Non-pigmented ciliary epithelial cell (primary cell): ENCODE results near the gene HDAC11.
"Not testable (repeated sequence)": the region's sequence is repeated elsewhere in the genome, so short reads cannot be mapped to it uniquely, and the experiment has no call there.

Experiments
- DNase-seq: peaks from one replicate; pipeline ENCODE4 v3.0.0-alpha.2; 2010; ENCODE audit warnings: low read depth

The HDAC11 gene

GRCh38 chr3:13507570-13508339 is 27.6 kb downstream of the HDAC11 start:
- DNase-seq = no peak

DNA sequence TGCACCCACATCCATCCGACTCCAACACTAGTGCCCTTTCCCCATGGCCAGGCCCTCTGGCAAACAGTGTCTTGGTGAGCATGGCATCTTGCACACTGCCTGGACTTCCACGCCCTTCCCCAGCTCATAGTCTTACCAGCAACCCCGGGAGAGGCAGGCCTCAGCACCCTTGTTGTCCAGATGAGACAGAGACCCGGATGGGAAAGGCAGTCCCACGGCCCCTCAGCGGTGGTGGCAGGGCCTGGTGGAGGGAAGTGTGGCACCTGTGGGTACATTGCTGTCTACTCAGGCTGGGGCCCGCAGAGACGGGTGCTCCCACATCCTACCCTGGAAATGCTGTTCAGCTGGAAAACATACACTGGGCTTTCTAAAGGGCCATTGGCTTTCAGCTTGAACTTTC is 28.4 kb downstream of the HDAC11 start:
- DNase-seq = no peak

- no peak for DNase-seq
These were observed 29.1 kb downstream of the HDAC11 start for GRCh38 chr3:13509059-13509815.

DNA sequence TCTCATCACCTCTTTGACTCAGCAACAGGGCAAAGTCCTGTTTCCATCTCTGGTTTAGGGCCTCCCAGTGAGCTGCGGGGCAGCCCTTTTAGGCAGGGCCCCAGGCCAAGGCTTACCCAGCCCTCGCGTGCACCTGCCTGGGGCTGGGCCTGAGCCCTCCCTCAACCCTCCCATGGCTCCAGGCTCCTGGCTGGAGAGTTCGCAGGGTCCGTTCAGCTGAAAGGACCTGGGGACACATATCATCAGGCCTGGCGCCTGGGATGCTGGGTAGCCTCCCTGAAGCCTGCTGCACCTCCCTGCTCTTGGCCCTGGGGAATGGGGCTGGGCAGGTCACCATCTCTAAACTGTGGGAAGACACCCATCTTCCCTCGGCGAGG is 29.7 kb downstream of the HDAC11 start:
- no peak for DNase-seq

GRCh38 chr3:13512451-13512850 is 32.3 kb downstream of the HDAC11 start:
- DNase-seq = no peak

- no peak for DNase-seq
These were observed 33.2 kb downstream of the HDAC11 start for GRCh38 chr3:13513051-13513912.

GRCh38 chr3:13513913-13514517 is 33.9 kb downstream of the HDAC11 start:
- no peak for DNase-seq

GRCh38 chr3:13514639-13515435 is 34.7 kb downstream of the HDAC11 start:
- no peak for DNase-seq

GRCh38 chr3:13515786-13516759 is 36.0 kb downstream of the HDAC11 start:
- no peak for DNase-seq

- no peak for DNase-seq
These were observed 36.6 kb downstream of the HDAC11 start for GRCh38 chr3:13516760-13517135.

DNA sequence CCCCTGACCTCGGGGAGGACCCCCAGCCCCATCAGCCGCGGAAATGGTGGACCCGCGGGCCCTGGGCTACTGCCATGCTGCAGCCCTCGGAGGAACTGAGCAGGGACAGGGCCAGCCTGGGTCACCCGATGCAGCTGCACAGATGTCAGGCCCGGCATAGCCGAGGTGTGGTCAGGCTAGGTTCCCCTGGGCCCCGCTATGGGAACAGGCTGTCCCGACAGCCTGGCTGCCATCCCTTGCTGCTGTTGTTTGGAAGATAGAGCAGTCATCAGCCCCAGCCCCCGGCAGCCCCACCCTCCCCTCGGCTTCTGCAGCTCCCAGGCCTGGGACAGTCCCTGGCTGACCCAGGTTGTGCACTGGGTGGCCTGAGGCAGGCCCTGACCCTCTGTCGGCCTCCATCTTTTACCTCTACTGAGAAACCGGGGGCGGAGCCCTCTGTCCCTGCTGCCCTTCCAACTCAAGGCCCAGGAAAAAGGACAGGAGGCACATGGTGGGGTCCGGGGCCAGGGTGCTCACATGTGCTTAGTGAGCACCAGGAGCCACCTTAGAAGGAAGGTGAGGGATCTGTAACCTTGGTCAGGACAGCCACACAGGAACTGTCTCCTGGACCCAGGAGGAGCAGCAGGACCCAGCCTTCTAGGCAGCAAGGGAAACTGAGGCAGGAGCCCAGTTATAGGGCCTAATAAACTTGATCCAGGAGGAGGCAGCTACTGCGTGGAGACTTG is 37.3 kb downstream of the HDAC11 start:
- no peak for DNase-seq

- no peak for DNase-seq
These were observed 38.4 kb downstream of the HDAC11 start for GRCh38 chr3:13518516-13518953.

DNA sequence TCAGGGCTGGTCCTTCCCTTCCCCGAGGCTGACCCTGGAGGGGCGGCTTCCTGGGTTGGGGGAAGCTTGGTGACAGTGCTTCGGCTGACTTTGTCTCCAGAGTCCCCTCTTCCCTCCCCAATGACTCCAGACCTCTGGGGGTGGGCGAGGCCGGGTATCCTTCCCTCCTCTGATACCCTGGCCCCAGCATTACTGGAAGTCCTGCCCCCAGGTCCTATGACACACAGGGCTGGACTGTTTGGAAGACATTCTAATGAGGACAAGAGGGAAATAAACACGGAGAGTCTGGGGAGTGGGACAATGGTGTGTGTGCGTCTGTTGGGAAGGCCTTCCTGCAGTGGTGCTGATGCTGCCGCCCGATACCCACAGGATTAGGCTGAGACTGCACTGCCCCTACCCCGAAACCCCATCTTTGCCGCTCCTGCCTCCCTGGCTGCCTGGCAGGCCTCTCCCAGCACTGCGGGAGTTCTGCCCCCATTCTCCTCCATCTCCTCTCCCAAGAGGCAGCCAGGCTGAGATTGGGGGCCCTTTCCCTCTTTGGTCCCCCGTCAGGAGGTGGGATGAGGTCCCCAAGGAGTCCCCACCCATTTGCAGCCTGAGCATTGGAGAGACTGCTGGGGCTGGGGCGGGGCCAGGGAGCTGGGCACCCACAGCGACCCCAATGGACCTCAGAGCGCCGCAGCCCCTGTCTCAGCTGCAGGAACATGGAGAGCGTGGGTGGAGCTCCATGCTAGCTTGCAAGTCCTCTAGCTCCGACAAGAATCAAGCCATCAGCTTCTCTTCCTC is 39.1 kb downstream of the HDAC11 start:
- no peak for DNase-seq

DNA sequence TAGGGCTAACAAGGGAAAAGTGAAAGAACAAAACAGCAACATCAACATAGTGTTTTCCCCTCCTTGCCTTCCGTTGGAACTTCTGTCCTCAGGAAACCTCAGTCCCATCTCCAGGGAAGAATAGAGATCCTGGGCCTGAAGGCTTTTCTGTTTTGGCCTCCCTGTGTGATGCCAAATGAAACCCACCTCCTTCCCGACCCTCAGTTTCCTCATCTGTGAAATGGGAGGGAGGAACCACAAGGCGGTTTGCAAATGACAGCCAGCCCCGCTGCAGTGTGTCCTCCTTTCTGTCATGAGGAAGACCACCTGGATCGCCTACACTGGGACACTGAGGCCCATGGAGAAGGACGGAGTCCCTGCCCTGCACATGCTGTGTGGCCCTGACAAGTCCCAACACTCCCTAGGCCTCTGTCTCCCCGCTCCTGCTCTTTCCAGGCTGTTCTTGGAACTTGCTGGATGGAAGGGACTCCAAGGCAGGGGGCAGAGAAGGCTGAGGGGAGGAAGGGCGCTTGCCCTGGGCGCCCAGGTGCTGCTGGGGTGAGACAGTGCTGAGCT is 40.3 kb downstream of the HDAC11 start:
- no peak for DNase-seq

DNA sequence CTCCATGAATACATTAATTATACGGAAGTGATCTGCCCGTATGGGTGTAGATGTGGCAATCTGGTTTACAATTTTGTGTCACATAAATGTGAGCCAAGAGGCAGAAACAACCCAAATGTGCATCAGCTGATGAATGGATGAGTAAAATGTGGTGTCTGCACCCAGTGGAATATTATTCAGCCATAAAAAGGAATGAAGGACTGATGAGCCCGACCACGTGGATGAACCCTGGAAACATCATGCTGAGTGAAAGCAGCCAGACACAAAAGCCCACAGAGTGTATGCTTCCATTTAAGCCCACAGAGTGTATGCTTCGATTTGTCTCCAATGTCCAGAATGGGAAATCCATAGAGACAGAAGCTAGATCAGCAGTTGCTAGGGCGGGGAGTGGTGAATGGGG is 41.2 kb downstream of the HDAC11 start:
- DNase-seq = no peak

GRCh38 chr3:13521749-13522148 is 41.6 kb downstream of the HDAC11 start:
- not testable (repeated sequence) for DNase-seq

- no peak for DNase-seq
These were observed 42.1 kb downstream of the HDAC11 start for GRCh38 chr3:13522236-13522635.

DNA sequence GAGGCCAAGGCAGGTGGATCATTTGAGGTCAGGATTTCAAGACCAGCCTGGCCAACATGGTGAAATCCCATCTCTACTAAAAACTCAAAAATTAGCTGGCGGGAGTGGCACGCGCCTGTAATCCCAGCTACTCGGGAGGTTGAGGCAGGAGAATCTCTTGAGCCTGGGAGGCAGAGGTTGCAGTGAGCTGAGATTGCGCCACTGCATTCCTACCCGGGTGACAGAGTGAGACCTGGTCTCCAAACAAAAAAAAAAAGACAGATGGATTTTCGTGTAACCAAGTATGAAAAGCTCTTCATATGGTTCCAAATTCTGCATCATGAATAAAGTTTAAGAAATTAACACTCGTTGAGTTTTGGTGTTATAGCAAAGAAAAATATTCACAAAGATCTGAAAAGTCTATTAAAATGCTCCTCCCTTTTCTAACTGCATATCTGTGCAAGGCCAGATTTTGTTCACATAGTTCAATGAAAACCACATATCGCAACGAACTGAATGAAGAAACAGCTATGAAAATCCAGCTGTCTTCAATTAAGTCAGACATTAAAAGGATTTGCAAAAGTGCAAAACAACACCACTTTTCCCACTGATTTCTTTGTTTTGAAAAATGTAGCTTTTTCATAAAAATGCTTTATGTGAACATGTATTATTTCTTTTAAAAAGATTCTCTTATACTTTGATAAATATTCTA is 45.0 kb downstream of the HDAC11 start:
- no peak for DNase-seq
